K562 (cell line): ENCODE results near the gene NT5C1A. TPM values are rescaled to one million over a fixed set of nuclear protein-coding genes. Genes with fewer than 3 reads are reported as not detected.

Experiments used
- ASH1L ChIP-seq: fragments of 450-650 bp; IDR thresholded peaks from 2 replicates; pipeline ENCODE4 v1.6.1; 2018; ENCODE audit warnings: borderline replicate concordance, mild to moderate bottlenecking, low read depth; ENCODE audit not compliant: partially characterized antibody
- ATF6 ChIP-seq: sonication (generic); formaldehyde crosslinking; IDR thresholded peaks from 2 replicates; pipeline ENCODE4 v1.4.0; 2020; ENCODE audit warnings: mild to moderate bottlenecking, missing genetic modification reagents
- CHD2 ChIP-seq: IDR thresholded peaks from 2 replicates; pipeline ENCODE4 v1.6.1; 2011; ENCODE audit warnings: low read depth, low read length
- DLX4 ChIP-seq: fragments of 250-450 bp; sonication (Bioruptor Pico); IDR thresholded peaks from 2 replicates; pipeline ENCODE4 v1.6.1; 2021; ENCODE audit warnings: mild to moderate bottlenecking
- E2F1 ChIP-seq: sonication (generic); formaldehyde crosslinking; IDR thresholded peaks from 2 replicates; pipeline ENCODE4 v1.8.1; 2023; ENCODE audit warnings: mild to moderate bottlenecking, missing genetic modification reagents, moderate library complexity
- E2F5 ChIP-seq: sonication (generic); formaldehyde crosslinking; IDR thresholded peaks from 2 replicates; pipeline ENCODE4 v1.8.0; 2022; ENCODE audit warnings: mild to moderate bottlenecking, missing genetic modification reagents
- HINFP ChIP-seq: fragments of 450-650 bp; conservative IDR thresholded peaks from 2 replicates; pipeline ENCODE4 v1.6.1; 2016; ENCODE audit warnings: missing genetic modification characterization, low read depth, mild to moderate bottlenecking, control low read depth, missing compliant biosample characterization
- REST ChIP-seq, 2 experiments: fragments of 450-650 bp; formaldehyde crosslinking in 1 of 2; IDR thresholded peaks; 2 replicates each; pipeline versions ENCODE4 v1.4.0 to v1.6.1; 2014 to 2020; ENCODE audit warnings: mild to moderate bottlenecking in 2 of 2, borderline replicate concordance in 1 of 2, low read depth in 1 of 2
- ZNF766 ChIP-seq: fragments of 200-800 bp; sonication (Bioruptor generic); conservative IDR thresholded peaks from 2 replicates; pipeline ENCODE4 v1.6.1; 2016; ENCODE audit warnings: missing genetic modification characterization, missing compliant biosample characterization
- polyA plus RNA-seq, 8 experiments: library from polyadenylated mRNA; depleted of rRNA in 4 of 8; stranded (reverse) in 5 of 8; unstranded in 3 of 8; fragments of >200 nt; fragmentation: Nextera tagmentation in 2 of 8; fragmentation: Illumina TruSeq in 1 of 8; extraction: Ambion mirVana in 2 of 8; extraction: Trizol in 1 of 8; gene quantifications; 2 replicates each; pipeline versions ENCODE4 v1.2.1 to v1.2.3, GENCODE V29; 2011 to 2014; ENCODE audit warnings: inconsistent platforms in 1 of 8, missing spikeins in 1 of 8
- total RNA-seq, 7 experiments: library from RNA; depleted of rRNA in 6 of 7; stranded (reverse); fragments of >200 nt in 6 of 7; fragmentation: Illumina TruSeq in 2 of 7; extraction: Trizol in 2 of 7; gene quantifications; 2 replicates each; pipeline versions ENCODE4 v1.2.1 to v1.2.3, GENCODE V29; 2011 to 2021; ENCODE audit warnings: low replicate concordance in 1 of 7

NT5C1A gene
- total and polyA plus RNA-seq, 9 of the 15 experiments (the other 6 are each of a cell fraction or from before 2014, with no cell fraction given): not detected

GRCh38 chr1:39690794-39691382, 19.0 kb upstream of the NT5C1A start (continued):
- TF ChIP-seq E2F5 (CRISPR knock-in tag) (no peak), CHD2 (0 out of 2 replicates have a peak, but pooled peaks have one; percentile 11), ASH1L (no peak), REST (IDR thresholded peaks at IDR 0.05; ENCODE audit: borderline replicate concordance) (no peak), REST (CRISPR knock-in tag; IDR thresholded peaks at IDR 0.05; ENCODE audit: low read depth) (peak; percentile 65; the same call in 1 of the 2 replicates), DLX4 (CRISPR knock-in tag) (no peak), ZNF766 (CRISPR knock-in tag) (no peak), E2F1 (CRISPR knock-in tag) (no peak), HINFP (tag) (no peak), ATF6 (CRISPR knock-in tag) (0 out of 2 replicates have a peak, but pooled peaks have one; percentile 78)
